Glomerular visceral epithelial cell (primary cell): ENCODE measurements around the gene FHOD1.

ENCODE experiments used
- DNase-seq: peaks from one replicate; pipeline ENCODE4 v3.0.0-alpha.2; 2016; ENCODE audit errors: extremely low spot score

FHOD1 gene

DNA sequence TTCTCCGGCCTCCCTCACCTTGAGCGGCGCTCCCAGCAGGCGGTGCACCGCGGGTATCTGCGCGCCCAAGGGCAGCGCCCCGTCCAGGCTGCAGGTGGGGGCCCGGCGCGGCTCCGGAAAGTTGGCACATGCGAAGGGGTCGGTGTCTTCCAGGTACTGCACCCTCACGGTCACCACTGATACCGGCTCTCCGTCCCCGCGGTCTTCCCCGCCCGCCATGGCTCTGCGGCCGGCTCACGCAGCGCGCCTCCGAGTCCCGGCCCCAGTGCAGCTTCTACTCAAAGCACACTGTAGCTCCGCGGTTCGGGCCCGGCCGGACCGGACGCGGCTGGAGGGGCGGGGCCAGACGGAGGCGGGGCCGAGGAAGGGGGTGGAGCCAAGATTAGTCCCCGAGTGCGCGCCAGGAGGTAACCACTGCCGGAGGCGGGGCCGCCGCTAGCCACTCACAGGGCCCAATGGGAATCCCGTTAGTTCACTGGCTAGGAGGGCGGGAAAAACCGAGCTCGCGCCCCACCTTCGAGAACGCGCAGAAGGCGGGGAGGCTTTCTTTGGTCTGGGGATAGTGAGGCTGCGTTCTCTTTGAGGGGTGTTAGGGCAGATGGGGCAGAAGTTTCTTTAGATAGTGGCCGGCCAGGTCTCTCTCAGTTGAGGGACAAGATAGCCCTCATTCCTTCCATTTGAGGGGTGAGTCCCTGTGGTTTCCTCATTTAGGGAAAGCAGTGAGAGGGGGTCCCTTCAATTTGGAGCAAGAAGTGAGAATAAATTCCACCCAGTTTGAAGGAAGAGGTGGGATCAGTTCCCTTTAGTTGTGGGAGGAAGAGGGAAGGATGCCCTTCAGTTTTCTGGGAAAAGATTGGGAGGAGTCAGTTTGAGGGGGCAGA, at the start of gene FHOD1:
FHOD1 (minus strand) TSS at position 290 of the 881 bp plus-strand sequence; CDS start at position 219, 71 bp downstream.
- peak; percentile 95 for DNase-seq

GRCh38 chr16:67296420-67296819, 49.1 kb upstream of the FHOD1 start:
- peak; percentile 18 for DNase-seq

- no peak for DNase-seq
Observed at GRCh38 chr16:67294938-67295361, 47.7 kb upstream of the FHOD1 start.

GRCh38 chr16:67294171-67294757, 47.0 kb upstream of the FHOD1 start:
- no peak for DNase-seq

- no peak for DNase-seq
Observed at GRCh38 chr16:67291461-67291860, 44.2 kb upstream of the FHOD1 start.

DNA sequence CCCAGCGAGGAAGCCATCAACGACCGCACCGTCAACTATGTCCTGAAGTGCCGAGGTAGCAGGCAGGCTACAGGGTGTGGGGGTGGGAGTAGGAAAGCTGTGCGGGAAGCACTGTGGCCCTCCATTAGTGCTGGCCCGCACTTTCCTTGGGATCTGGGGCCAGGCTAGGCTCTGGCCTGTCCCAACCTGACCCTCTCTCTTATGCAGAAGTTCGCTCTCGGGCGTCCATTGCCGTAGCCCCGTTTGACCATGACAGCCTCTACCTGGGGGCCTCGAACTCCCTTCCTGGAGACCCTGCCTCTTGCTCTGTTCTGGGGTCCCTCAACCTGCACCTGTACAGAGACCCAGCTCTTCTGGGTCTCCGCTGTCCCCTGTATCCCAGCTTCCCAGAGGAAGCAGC, 40.7 kb upstream of the FHOD1 start:
- no peak for DNase-seq

GRCh38 chr16:67286441-67287235, 39.4 kb upstream of the FHOD1 start:
- DNase-seq = no peak

- DNase-seq = peak; percentile 44
Observed at GRCh38 chr16:67284699-67285646, 37.7 kb upstream of the FHOD1 start.

GRCh38 chr16:67283826-67284555, 36.7 kb upstream of the FHOD1 start:
- no peak for DNase-seq

- DNase-seq = peak; percentile 36
Observed at GRCh38 chr16:67283039-67283825, 36.0 kb upstream of the FHOD1 start.

- DNase-seq = no peak
Observed at GRCh38 chr16:67282447-67282805, 35.1 kb upstream of the FHOD1 start.

DNA sequence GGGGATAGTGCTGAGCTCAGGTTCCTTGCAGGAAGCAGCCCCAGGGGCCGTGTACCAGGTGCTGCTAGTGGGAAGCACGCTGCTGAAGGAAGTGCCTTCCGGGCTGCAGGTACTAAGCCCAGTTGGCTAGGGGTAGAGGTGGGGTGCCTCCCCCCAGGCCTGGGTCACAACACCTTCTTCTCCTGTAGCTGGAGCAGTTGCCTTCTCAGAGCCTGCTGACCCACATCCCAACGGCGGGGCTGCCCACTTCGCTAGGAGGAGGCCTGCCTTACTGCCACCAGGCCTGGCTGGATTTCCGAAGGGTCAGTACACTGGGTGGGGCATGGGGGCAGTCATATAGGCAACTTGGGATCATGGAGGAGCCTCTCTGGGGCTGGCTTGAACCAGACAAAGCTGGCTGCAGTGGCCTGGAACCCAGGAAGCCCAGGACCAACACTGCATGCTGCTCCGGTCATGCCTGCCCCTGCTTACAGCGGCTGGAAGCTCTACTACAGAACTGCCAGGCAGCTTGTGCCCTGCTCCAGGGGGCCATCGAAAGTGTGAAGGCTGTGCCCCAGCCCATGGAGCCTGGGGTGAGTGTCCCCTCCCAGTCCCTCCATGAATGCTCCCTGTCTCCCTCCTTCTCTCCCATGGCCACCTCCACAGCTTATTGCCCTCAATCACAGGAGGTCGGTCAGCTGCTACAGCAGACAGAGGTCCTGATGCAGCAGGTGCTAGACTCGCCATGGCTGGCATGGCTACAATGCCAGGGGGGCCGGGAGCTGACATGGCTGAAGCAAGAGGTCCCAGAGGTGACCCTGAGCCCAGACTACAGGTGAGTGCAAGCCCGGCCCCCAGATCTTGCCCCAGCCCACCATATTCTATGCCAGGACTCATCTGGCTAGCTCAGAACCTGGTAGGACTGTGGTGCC, 34.5 kb upstream of the FHOD1 start:
- DNase-seq = no peak

DNA sequence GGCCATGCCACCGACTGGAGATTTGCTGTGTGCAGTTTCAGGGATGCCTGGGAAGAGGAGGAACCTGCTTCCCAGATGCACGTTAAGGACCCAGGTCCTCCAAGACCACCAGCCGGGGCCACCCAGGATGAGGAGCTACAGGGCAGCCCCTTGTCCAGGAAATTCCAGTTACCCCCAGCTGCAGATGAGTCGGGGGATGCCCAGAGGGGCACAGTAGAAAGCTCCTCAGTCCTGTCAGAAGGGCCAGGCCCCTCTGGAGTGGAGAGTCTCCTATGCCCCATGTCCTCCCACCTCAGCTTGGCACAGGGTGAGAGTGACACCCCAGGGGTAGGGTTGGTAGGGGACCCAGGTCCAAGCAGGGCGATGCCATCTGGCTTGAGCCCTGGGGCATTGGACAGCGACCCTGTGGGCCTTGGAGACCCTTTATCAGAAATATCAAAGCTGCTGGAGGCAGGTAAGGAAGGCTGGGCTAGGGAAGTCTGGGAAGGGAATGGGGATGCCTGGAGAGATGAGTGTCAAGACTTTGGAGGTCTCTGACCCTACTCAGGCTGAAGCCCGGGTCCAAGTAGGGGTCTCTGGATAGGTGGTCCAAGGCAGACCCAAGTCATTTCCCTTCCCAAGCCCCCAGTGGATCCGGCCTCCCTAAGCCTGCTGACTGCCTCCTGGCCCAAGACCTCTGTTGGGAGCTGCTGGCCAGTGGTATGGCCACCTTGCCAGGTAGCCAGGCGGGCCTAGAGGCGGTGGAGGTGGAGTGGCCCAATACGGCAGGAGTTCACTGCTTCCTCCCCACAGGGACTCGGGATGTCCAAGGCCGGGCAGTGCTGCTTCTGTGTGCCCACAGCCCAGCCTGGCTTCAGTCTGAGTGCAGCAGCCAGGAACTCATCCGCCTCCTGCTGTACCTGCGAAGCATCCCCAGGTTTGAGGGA, 33.1 kb upstream of the FHOD1 start:
- DNase-seq = no peak

GRCh38 chr16:67279296-67280089, 32.2 kb upstream of the FHOD1 start, which contains the start of gene PLEKHG4:
Gene PLEKHG4 (plus strand): TSS chr16:67279532. CDS start chr16:67280045, 513 bp downstream.
- peak; percentile 69 for DNase-seq

- DNase-seq = peak; percentile 22
Observed at GRCh38 chr16:67278773-67279295, 31.6 kb upstream of the FHOD1 start.

DNA sequence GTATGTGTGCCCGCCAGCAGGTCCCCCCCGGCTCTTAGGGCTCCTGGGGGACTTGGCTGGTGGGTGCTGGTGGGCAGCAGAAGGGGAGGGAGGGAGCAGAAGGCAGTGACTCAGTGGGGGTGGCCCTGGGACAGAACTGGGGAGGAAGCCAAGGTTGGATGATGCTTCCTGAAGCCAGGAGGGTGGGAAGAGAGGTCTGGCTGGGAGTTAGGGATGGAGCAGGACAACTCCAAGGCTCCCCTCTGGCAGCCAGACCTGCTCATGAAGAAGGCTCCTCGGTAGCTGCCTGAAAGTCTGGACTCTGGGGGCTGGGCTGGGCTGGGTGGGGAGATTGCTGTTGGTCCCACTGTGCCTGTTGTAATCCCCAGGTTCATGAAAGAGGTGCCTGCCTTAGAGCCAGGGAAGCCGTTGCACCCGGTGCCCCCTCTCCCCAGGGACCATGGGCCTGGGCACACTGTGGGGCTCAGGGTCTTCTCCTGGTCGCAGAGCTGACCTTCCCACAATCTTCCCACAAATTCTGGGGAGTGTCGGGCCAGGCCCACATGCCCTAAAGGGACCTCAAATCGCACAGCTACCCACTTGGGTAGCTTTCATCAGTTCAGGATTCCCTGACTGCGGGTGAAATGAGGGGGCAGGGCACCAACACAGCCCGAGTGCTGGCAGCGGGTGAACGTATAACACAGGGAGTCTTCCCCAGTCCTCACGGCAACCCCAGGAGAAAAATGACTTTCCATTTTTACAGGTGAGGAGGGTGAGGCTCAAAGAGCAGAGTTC, 30.9 kb upstream of the FHOD1 start:
- DNase-seq = peak; percentile 74
